ENCODE data around the gene FOXP4. TPM values are rescaled to one million over a fixed set of nuclear protein-coding genes. Genes with fewer than 3 reads are reported as not detected.

Gene FOXP4
- total and polyA plus RNA-seq, 2 of the 13 experiments (the other 11 are each of a cell fraction or from before 2014, with no cell fraction given), result 11.0 to 12.4 TPM

- TF ChIP-seq FIP1L1 (IDR thresholded peaks at IDR 0.05; ENCODE audit: borderline replicate concordance, insufficient read depth, low read depth, low read length), result no peak
Observed at GRCh38 chr6:41560431-41561192, 14.4 kb downstream of the FOXP4 start (continued).

GRCh38 chr6:41561416-41561815 is 15.2 kb downstream of the FOXP4 start:
- Histone ChIP-seq H4K20me1 (ENCODE audit: insufficient read depth, low read length) (peaks cover 67% of the 10 kb centered on the region), H3K27ac (ENCODE audit: extremely low read length, insufficient read depth, low read length) (no peak overlapping the region), H3K9ac (ENCODE audit: insufficient read depth, low read depth, low read length) (no peak overlapping the region), H3K79me2 (ENCODE audit: insufficient read depth, low read length) (peaks cover 80% of the 10 kb centered on the region), H3K4me3 (replicated peaks in 1 of 3; ENCODE audit: insufficient read depth in 1 of 3, low read depth in 2 of 3, low read length in 3 of 3) (no peak overlapping the region), H3K36me3 (replicated peaks in 1 of 2; ENCODE audit: control insufficient read depth in 1 of 2, insufficient read depth in 2 of 2, low read length in 2 of 2) (peaks cover 27 to 81% of the 10 kb centered on the region in 2 experiments; a peak in 4 of 5 replicates), H3K4me2 (ENCODE audit: low read depth, low read length) (no peak overlapping the region), H3K27me3 (ENCODE audit: control insufficient read depth in 1 of 2, insufficient read depth in 2 of 2, low read length in 2 of 2) (no peaks in the 10 kb centered on the region), H3K4me1 (ENCODE audit: insufficient read depth, low read length) (peaks cover 76% of the 10 kb centered on the region), H3K9me3 (ENCODE audit: low read length) (no peaks in the 10 kb centered on the region), H2AFZ (ENCODE audit: low read length) (no peak overlapping the region)
- DNase-seq (ENCODE audit: low spot score), result no peak
- WGBS (ENCODE audit: low lambda C conversion rate), result 100% methylated on average over 3 of the region's 3 CpGs
- intact Hi-C loops (cut with micrococcal nuclease; ENCODE audit: unreplicated experiment), result no loop called here
- POLR2A ChIA-PET, result no interaction called here
- no TSS peak for BruUV-seq (replicated peaks)
- ATAC-seq, result peak; percentile 9; the same call in 2 of the 3 replicates
- CTCF ChIA-PET (ENCODE audit: low intra/inter-chr PET ratio, low total read pairs), result no interaction called here
- in situ Hi-C loops (cut with HindIII; ENCODE audit: extremely low pct_ligation_motif_present, low pct_unique_long_range_greater_than_20kb), result no loop called here
- TF ChIP-seq POLR2G (IDR thresholded peaks at IDR 0.05; ENCODE audit: low read depth, low read length) (0 out of 2 replicates have a peak, but pooled peaks have one; percentile 5), ZNF263 (CRISPR knock-in tag; IDR thresholded peaks at IDR 0.05) (0 out of 2 replicates have a peak, but pooled peaks have one; percentile 19), PHF21A (CRISPR knock-in tag; IDR thresholded peaks at IDR 0.05) (no peak), TERF1 (CRISPR knock-in tag; IDR thresholded peaks at IDR 0.05) (no peak)
- no peak for FAIRE-seq

Data from HepG2 (cell line).